Activated naive CD8-positive, alpha-beta T cell (primary cell): Measurements from ENCODE around the gene DLG2.
"Not testable (repeated sequence)": the region's sequence is repeated elsewhere in the genome, so short reads cannot be mapped to it uniquely, and the experiment has no call there.

ENCODE experiments used
- H3K27ac Mint-ChIP-seq: one replicate; pipeline ENCODE4 v1.8.0; 2021; ENCODE audit warnings: mixed read lengths
- H3K27me3 Mint-ChIP-seq: one replicate; pipeline ENCODE4 v1.8.0; 2021; ENCODE audit warnings: mixed read lengths
- H3K36me3 Mint-ChIP-seq: one replicate; pipeline ENCODE4 v1.8.0; 2021; ENCODE audit warnings: mixed read lengths
- H3K4me1 Mint-ChIP-seq: one replicate; pipeline ENCODE4 v1.8.0; 2021; ENCODE audit warnings: low read depth, mixed read lengths
- H3K4me3 Mint-ChIP-seq: one replicate; pipeline ENCODE4 v1.8.0; 2021; ENCODE audit warnings: mild to moderate bottlenecking, mixed read lengths
- H3K9me3 Mint-ChIP-seq: one replicate; pipeline ENCODE4 v1.8.0; 2021; ENCODE audit warnings: low read depth, mixed read lengths

DLG2 gene

GRCh38 chr11:85307366-85307765 is 319.8 kb downstream of the DLG2 start:
- H3K4me3 Mint-ChIP-seq, result no peak overlapping the region
- H3K4me1 Mint-ChIP-seq, result no peaks in the 10 kb centered on the region
- H3K36me3 Mint-ChIP-seq, result peaks cover 2% of the 10 kb centered on the region
- peaks cover 6% of the 10 kb centered on the region for H3K9me3 Mint-ChIP-seq
- no peak overlapping the region for H3K27ac Mint-ChIP-seq
- no peaks in the 10 kb centered on the region for H3K27me3 Mint-ChIP-seq

GRCh38 chr11:85301895-85302678 is 325.1 kb downstream of the DLG2 start:
- H3K4me3 Mint-ChIP-seq, result no peak overlapping the region
- H3K9me3 Mint-ChIP-seq, result peaks cover 11% of the 10 kb centered on the region
- no peak overlapping the region for H3K27ac Mint-ChIP-seq
- no peaks in the 10 kb centered on the region for H3K27me3 Mint-ChIP-seq
- peaks cover 2% of the 10 kb centered on the region for H3K36me3 Mint-ChIP-seq
- H3K4me1 Mint-ChIP-seq, result no peaks in the 10 kb centered on the region

GRCh38 chr11:85299258-85299942 is 327.7 kb downstream of the DLG2 start:
- H3K4me3 Mint-ChIP-seq, result no peak overlapping the region
- peaks cover 8% of the 10 kb centered on the region for H3K9me3 Mint-ChIP-seq
- peaks cover 2% of the 10 kb centered on the region for H3K36me3 Mint-ChIP-seq
- no peak overlapping the region for H3K27ac Mint-ChIP-seq
- H3K4me1 Mint-ChIP-seq, result no peaks in the 10 kb centered on the region
- H3K27me3 Mint-ChIP-seq, result no peaks in the 10 kb centered on the region

- peaks cover 6% of the 10 kb centered on the region for H3K9me3 Mint-ChIP-seq
- no peak overlapping the region for H3K4me3 Mint-ChIP-seq
- H3K36me3 Mint-ChIP-seq, result no peaks in the 10 kb centered on the region
- H3K27ac Mint-ChIP-seq, result no peak overlapping the region
- no peaks in the 10 kb centered on the region for H3K4me1 Mint-ChIP-seq
- no peaks in the 10 kb centered on the region for H3K27me3 Mint-ChIP-seq
Measured at GRCh38 chr11:85295694-85296271, 331.4 kb downstream of the DLG2 start.

- no peaks in the 10 kb centered on the region for H3K27me3 Mint-ChIP-seq
- no peaks in the 10 kb centered on the region for H3K9me3 Mint-ChIP-seq
- H3K4me3 Mint-ChIP-seq, result no peak overlapping the region
- H3K27ac Mint-ChIP-seq, result no peak overlapping the region
- no peaks in the 10 kb centered on the region for H3K4me1 Mint-ChIP-seq
- H3K36me3 Mint-ChIP-seq, result no peaks in the 10 kb centered on the region
Measured at GRCh38 chr11:85281550-85281949, 345.6 kb downstream of the DLG2 start.

- no peaks in the 10 kb centered on the region for H3K4me1 Mint-ChIP-seq
- H3K36me3 Mint-ChIP-seq, result no peaks in the 10 kb centered on the region
- H3K27me3 Mint-ChIP-seq, result no peaks in the 10 kb centered on the region
- no peak overlapping the region for H3K27ac Mint-ChIP-seq
- no peak overlapping the region for H3K4me3 Mint-ChIP-seq
- H3K9me3 Mint-ChIP-seq, result peaks cover 3% of the 10 kb centered on the region
Measured at GRCh38 chr11:85279267-85279666, 347.9 kb downstream of the DLG2 start.

GRCh38 chr11:85277693-85278092 is 349.5 kb downstream of the DLG2 start:
- H3K27me3 Mint-ChIP-seq, result no peaks in the 10 kb centered on the region
- H3K36me3 Mint-ChIP-seq, result peaks cover under 1% of the 10 kb centered on the region
- H3K4me3 Mint-ChIP-seq, result no peak overlapping the region
- no peaks in the 10 kb centered on the region for H3K4me1 Mint-ChIP-seq
- H3K9me3 Mint-ChIP-seq, result peaks cover 4% of the 10 kb centered on the region
- H3K27ac Mint-ChIP-seq, result no peak overlapping the region

- H3K36me3 Mint-ChIP-seq, result peaks cover 2% of the 10 kb centered on the region
- no peak overlapping the region for H3K27ac Mint-ChIP-seq
Measured at GRCh38 chr11:85276332-85276731, 350.8 kb downstream of the DLG2 start.

GRCh38 chr11:85270315-85270714 is 356.8 kb downstream of the DLG2 start:
- not testable (repeated sequence) for H3K27ac Mint-ChIP-seq, H3K36me3 Mint-ChIP-seq, H3K4me1 Mint-ChIP-seq, H3K4me3 Mint-ChIP-seq, H3K27me3 Mint-ChIP-seq
- H3K9me3 Mint-ChIP-seq, result peaks cover 15% of the 10 kb centered on the region

More at GRCh38 chr11:85276332-85276731, 350.8 kb downstream of the DLG2 start:
- Mint-ChIP-seq H3K27me3 (no peaks in the 10 kb centered on the region), H3K9me3 (peaks cover 15% of the 10 kb centered on the region), H3K4me1 (no peaks in the 10 kb centered on the region), H3K4me3 (no peak overlapping the region)

GRCh38 chr11:85269109-85269508 is 358.0 kb downstream of the DLG2 start:
- Mint-ChIP-seq H3K4me3 (no peak overlapping the region), H3K27me3 (no peaks in the 10 kb centered on the region), H3K36me3 (peaks cover 4% of the 10 kb centered on the region), H3K27ac (no peak overlapping the region), H3K9me3 (peaks cover 11% of the 10 kb centered on the region), H3K4me1 (no peaks in the 10 kb centered on the region)

GRCh38 chr11:85266646-85267045 is 360.5 kb downstream of the DLG2 start:
- Mint-ChIP-seq H3K4me3 (no peak overlapping the region), H3K4me1 (no peaks in the 10 kb centered on the region), H3K36me3 (peaks cover 3% of the 10 kb centered on the region), H3K27me3 (no peaks in the 10 kb centered on the region), H3K9me3 (peaks cover under 1% of the 10 kb centered on the region), H3K27ac (no peak overlapping the region)

GRCh38 chr11:85263328-85263727 is 363.8 kb downstream of the DLG2 start:
- Mint-ChIP-seq H3K36me3 (no peaks in the 10 kb centered on the region), H3K9me3 (peaks cover 3% of the 10 kb centered on the region), H3K27ac (no peak overlapping the region), H3K27me3 (no peaks in the 10 kb centered on the region), H3K4me3 (no peak overlapping the region), H3K4me1 (no peaks in the 10 kb centered on the region)

- Mint-ChIP-seq H3K27me3 (no peaks in the 10 kb centered on the region), H3K9me3 (peaks cover 3% of the 10 kb centered on the region), H3K27ac (no peak overlapping the region), H3K4me3 (no peak overlapping the region), H3K4me1 (no peaks in the 10 kb centered on the region), H3K36me3 (peaks cover 2% of the 10 kb centered on the region)
Measured at GRCh38 chr11:85257837-85258236, 369.3 kb downstream of the DLG2 start.

GRCh38 chr11:85256433-85256832 is 370.7 kb downstream of the DLG2 start:
- Mint-ChIP-seq H3K27me3 (no peaks in the 10 kb centered on the region), H3K36me3 (peaks cover 2% of the 10 kb centered on the region), H3K27ac (no peak overlapping the region), H3K4me1 (no peaks in the 10 kb centered on the region), H3K4me3 (no peak overlapping the region), H3K9me3 (peaks cover 3% of the 10 kb centered on the region)

- no peaks in the 10 kb centered on the region for H3K27me3 Mint-ChIP-seq
- no peak overlapping the region for H3K4me3 Mint-ChIP-seq
- H3K4me1 Mint-ChIP-seq, result no peaks in the 10 kb centered on the region
- H3K36me3 Mint-ChIP-seq, result peaks cover 2% of the 10 kb centered on the region
- H3K9me3 Mint-ChIP-seq, result no peaks in the 10 kb centered on the region
- no peak overlapping the region for H3K27ac Mint-ChIP-seq
Measured at GRCh38 chr11:85249482-85249881, 377.7 kb downstream of the DLG2 start.
